ENCODE data around the gene SEC22B. TPM values are rescaled to one million over a fixed set of nuclear protein-coding genes. Genes with fewer than 3 reads are reported as not detected.
"Not testable (repeated sequence)": the region's sequence is repeated elsewhere in the genome, so short reads cannot be mapped to it uniquely, and the experiment has no call there.

SEC22B gene
- total RNA-seq, result 10 to 100 TPM; 12.9 to 18.5 (median 15.5) TPM
- polyA plus RNA-seq, result 10 to 100 TPM; 12.1 to 14.7 TPM
- long read RNA-seq, donor 1, full-length matches to known transcripts, result 58 of 60 reads
- long read RNA-seq, donor 1, partial matches to known transcripts, result 0 of 60 reads
- long read RNA-seq, donor 1, other reads (novel, unspliced or antisense), result 2 of 60 reads
- long read RNA-seq, donor 2, full-length matches to known transcripts, result 53 of 56 reads
- long read RNA-seq, donor 2, partial matches to known transcripts, result 0 of 56 reads
- long read RNA-seq, donor 2, other reads (novel, unspliced or antisense), result 3 of 56 reads
- long read RNA-seq, donor 3, full-length matches to known transcripts, result 94 of 128 reads
- long read RNA-seq, donor 3, partial matches to known transcripts, result 6 of 128 reads
- long read RNA-seq, donor 3, other reads (novel, unspliced or antisense), result 28 of 128 reads

DNA sequence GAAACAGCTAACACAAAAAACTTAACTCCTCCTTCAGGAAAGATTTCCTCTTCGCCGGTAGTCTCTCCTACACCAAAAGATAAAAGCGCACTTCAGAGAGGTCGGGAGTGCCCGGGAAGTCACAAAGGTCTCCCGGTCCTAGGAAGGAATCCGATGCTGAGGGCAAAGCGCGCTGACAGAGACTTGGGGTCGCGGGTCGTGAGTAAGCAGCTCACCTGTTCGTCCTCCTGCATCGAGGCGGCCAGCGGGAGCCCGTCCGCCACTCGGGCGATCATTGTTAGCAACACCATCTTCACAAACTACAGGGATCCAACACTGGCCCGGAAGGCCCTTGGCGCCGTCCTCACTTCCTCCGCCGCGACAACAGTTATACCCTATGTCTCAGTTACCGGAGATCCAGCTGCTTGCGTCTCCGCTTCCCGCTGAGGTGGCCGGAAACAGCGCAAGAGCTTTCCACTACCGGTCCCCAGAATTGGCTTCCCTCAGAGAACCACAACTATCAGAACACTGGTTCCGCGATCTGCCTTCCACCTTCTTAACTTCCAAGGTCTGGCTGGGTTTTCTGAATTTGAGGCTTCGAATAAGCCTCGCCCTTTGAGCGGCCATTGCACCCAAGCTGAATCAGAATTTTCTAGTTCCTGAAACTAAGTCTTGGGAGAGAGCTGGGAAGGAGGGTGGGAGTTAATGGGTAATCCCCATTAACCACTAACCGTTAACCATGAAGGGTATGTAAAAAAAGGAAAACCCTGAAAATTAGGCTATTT is at the start of gene SEC22B:
TSS of gene SEC22B (minus strand) at position 429 of the 764 bp plus-strand sequence. CDS start at position 290, 139 bp downstream.
- WGBS, 2 donors, result 2 to 3% methylated on average over 38 to 39 of the region's 39 CpGs
- Histone ChIP-seq H3K27me3 (no peaks in the 10 kb centered on the region), H3K27ac (peak within 1 kb of the TSS; percentile 63 to 96 (median 92)), H3K4me1 (peaks cover 2 to 27% (median 15%) of the 10 kb centered on the region in 9 donors), H3K36me3 (no peaks in the 10 kb centered on the region), H3K4me3 (peak within 1 kb of the TSS; percentile 58 to 99 (median 85)), H3K9me3 (no peaks in the 10 kb centered on the region)
- ATAC-seq, result peak; percentile 92 to 96 (median 94)
- TF ChIP-seq, protein P1, sequence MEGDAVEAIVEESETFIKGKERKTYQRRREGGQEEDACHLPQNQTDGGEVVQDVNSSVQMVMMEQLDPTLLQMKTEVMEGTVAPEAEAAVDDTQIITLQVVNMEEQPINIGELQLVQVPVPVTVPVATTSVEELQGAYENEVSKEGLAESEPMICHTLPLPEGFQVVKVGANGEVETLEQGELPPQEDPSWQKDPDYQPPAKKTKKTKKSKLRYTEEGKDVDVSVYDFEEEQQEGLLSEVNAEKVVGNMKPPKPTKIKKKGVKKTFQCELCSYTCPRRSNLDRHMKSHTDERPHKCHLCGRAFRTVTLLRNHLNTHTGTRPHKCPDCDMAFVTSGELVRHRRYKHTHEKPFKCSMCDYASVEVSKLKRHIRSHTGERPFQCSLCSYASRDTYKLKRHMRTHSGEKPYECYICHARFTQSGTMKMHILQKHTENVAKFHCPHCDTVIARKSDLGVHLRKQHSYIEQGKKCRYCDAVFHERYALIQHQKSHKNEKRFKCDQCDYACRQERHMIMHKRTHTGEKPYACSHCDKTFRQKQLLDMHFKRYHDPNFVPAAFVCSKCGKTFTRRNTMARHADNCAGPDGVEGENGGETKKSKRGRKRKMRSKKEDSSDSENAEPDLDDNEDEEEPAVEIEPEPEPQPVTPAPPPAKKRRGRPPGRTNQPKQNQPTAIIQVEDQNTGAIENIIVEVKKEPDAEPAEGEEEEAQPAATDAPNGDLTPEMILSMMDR (IDR thresholded peaks at IDR 0.05), result no peak
- intact Hi-C loops (cut with DNase I), result no loop called here
- DNase-seq, result peak; percentile 79 to 92

DNA sequence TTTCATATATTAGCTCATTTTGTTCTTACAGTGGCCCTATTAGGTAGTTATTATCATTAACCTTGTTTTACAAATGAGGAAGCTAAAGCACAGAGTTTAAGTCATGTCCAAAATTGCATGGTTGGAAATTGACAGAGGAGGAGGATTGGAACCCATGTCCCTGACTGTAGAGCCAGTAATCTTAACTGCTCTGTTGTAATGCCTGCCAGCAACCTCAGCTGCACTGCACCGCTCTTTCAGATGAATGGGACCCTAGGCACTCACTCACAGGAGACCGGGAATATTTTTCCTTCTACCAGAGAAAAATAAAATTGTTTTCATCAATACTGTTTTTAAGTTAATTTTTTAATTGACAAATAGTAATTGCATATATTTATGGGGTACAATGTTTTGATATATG is 41.6 kb upstream of the SEC22B start:
- DNase-seq; H3K4me3 ChIP-seq; intact Hi-C loops (cut with DNase I); H3K27me3 ChIP-seq; ATAC-seq; H3K27ac ChIP-seq; H3K36me3 ChIP-seq; H3K9me3 ChIP-seq; H3K4me1 ChIP-seq: not testable (repeated sequence)
- 74 to 85% methylated on average over 2 of the region's 2 CpGs for WGBS, 2 donors

DNA sequence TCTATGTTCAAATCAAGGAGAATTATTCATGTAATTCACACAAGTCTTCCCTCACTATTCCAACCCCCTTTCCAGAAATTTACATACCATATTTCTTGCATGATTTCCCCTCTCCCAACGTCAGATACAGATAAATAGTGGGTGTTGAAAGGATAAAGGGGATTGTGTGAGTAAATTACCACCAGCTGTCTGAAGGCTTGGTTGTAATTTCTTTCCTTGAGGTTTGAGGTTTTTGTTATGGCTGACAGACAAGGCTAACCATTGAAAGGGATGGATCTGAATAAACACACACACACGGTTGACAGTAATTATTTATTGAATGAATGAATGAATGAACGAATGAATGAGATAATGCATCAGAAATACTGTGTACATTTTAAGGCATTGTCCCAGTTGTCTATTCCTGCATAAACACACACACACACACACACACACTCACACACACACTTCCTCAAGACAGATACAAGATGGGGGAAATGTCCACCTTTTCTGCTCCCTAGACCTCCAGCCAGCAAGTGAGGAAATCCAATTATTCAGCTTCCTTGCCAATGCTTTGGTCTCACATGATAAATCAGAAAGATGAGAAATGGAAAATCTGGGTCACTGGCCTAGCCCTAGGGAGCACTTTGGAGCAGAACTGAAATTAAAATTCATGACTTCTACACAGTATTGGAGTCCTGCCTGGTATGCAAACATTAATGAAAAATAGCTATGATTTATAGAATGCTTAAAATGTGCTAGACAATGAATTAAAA is 41.0 kb upstream of the SEC22B start:
- DNase-seq; H3K4me1 ChIP-seq; H3K36me3 ChIP-seq; H3K9me3 ChIP-seq; H3K27me3 ChIP-seq; intact Hi-C loops (cut with DNase I); H3K27ac ChIP-seq; H3K4me3 ChIP-seq: not testable (repeated sequence)
- peak in 7 of 8 donors; percentile 58 to 70 (median 62) for ATAC-seq
- WGBS, 2 donors, result 27 to 54% methylated on average over 2 of the region's 3 CpGs

DNA sequence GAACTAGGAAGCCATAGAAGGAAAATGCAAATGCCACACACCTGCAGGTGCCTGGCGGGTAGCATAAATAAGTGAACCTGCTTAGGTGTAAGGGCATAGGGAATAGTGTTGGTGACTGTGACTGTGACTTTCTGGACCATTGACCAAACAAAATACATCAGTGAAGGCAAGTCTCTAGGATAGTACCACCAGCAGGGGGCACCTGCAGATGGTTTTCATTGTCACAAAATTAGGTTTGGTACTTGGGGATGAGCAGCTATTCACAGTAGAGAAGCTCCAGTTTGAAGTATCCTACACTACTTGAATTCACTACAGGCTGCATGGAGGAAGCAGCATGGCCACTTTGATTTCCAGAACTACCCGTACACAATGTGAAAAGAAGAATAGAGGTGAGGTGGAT is 37.3 kb upstream of the SEC22B start:
- H3K36me3 ChIP-seq; H3K4me1 ChIP-seq; H3K27ac ChIP-seq; intact Hi-C loops (cut with DNase I); H3K27me3 ChIP-seq; H3K9me3 ChIP-seq; H3K4me3 ChIP-seq; DNase-seq: not testable (repeated sequence)
- ATAC-seq, result peak; percentile 66 to 84 (median 76)
- WGBS, 2 donors, result no CpG with 5 or more reads among the region's 2 CpGs

DNA sequence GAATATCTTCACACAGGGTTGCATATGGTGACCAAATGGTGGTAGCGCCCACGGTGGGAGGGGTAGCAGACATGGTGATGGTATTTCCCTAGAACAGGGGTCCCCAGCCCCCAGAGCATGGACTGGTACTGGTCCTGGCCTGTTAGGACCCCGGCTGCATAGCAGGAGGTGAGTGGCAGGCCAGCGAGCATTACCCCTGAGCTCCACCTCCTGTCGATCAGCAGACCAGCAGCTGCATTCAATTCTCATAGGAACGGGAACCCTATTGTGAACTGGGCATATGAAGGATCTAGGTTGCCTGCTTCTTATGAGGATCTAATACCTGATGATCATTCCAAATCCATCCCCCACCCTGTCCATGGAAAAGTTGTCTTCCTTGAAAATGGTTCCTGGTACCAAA is 34.4 kb upstream of the SEC22B start:
- H3K4me1 ChIP-seq; DNase-seq; ATAC-seq; intact Hi-C loops (cut with DNase I); H3K36me3 ChIP-seq; H3K27me3 ChIP-seq; H3K27ac ChIP-seq; H3K9me3 ChIP-seq; H3K4me3 ChIP-seq: not testable (repeated sequence)
- no CpG with 5 or more reads among the region's 6 CpGs for WGBS, 2 donors

DNA sequence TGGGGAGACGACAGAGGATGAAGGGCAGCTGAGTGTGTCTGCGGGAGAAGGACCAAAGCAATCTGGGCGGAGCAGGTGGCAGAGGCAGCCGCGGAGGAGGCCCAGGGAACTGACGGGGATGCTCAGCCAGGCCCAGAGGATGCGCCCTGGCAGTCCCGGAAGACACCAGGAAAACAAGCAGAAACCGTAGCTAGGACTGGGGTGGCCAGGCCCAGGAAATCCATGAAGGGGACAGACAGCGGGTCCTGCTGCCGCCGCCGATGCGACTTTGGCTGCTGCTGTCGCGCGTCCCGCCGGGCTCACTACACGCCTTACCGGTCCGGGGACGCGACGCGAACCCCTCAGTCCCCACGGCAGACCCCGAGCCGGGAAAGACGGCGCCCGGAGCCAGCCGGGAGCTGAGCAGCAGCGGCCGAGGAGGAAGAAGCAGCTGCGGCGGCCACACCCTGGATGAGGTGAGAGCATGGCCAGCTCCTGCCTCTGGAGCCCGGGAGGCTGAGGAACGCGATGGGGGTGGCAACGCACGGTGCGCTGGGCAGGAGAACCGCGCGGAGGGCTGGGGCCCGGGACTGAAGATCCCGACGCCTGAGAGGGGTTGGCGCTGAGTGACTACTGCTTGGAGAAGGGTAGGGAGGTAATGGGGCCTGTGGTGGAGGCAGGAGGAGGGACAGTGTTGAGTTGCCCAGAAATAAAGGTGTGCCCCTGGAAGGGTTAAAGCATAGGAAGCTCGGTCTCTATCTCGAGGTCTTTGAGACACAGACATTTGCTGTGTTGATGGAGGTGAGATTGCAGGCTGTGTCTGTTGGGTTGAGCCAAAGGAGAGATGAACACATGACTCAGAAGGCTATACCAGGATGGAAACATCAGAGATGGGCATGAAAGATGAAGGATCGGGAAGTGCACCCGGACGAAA is 20.8 kb upstream of the SEC22B start:
- ATAC-seq (peak; percentile 24 to 80 (median 64)), DNase-seq (peak in 1 of 2 donors; percentile 10)
- H3K27ac ChIP-seq; H3K9me3 ChIP-seq; H3K36me3 ChIP-seq; intact Hi-C loops (cut with DNase I); H3K27me3 ChIP-seq; H3K4me1 ChIP-seq: not testable (repeated sequence)
- H3K4me3 ChIP-seq, result peak overlapping the region; percentile 10 to 51 (median 40)
- WGBS, 2 donors, result 10 to 20% methylated on average over 14 to 43 of the region's 55 CpGs

DNA sequence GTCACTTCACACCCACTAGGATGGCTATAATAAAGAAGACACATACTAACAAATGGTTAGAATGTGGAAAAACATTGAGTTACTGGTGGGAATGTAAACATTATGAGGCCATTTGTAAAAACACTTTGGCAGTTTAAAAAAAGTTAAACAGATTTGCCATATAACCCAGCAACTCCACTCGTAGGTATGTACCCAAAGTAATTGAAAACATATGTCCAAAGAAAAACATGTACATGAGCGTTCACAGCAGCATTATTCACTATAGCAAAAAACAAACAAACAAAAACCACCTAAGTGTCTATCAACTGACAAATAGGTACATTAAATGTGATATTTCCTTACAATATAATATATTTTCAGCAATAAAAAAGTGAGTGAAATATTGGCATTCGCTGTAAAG is 12.3 kb upstream of the SEC22B start:
- ATAC-seq; H3K36me3 ChIP-seq; intact Hi-C loops (cut with DNase I): not testable (repeated sequence)

DNA sequence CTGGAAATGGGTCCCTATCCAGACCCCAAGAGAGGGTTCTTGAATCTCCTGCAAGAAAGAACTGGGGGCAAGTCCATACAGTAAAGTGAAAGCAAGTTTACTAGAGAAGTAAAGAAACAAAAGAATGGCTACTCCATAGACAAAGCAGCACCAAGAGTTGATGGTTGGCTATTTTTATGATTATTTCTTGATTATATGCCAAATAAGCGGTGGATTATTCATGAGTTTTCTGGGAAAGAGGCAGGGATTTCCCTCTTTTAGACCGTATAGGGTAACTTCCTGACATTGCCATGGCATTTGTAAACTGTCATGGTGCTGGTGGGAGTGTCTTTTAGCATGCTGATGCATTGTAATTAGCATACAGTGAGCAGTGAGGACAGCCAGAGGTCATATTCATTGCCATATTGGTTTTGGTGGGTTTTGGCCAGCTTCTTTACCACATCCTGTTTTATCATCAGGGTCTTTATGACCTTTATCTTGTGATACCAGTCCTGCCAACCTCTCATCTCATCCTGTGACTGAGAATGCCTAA is 5.9 kb upstream of the SEC22B start:
- intact Hi-C loops (cut with DNase I); DNase-seq: not testable (repeated sequence)
- 76 to 83% methylated on average over 1 to 2 of the region's 2 CpGs for WGBS, 2 donors

More for the DNA sequence above, 12.3 kb upstream of the SEC22B start:
- H3K4me3 ChIP-seq, DNase-seq, H3K27ac ChIP-seq, H3K9me3 ChIP-seq, H3K4me1 ChIP-seq, H3K27me3 ChIP-seq: not testable (repeated sequence)
- WGBS, 2 donors, result 69 to 71% methylated on average over 1 to 2 of the region's 3 CpGs

More for the DNA sequence above, 5.9 kb upstream of the SEC22B start:
- H3K27me3 ChIP-seq, H3K27ac ChIP-seq, H3K4me3 ChIP-seq, H3K9me3 ChIP-seq, ATAC-seq, H3K36me3 ChIP-seq: not testable (repeated sequence)
- peaks cover 2 to 14% (median 7%) of the 10 kb centered on the region in 9 donors for H3K4me1 ChIP-seq
